Measurements from ENCODE around the gene PPP1R16B. TPM values are rescaled to one million over a fixed set of nuclear protein-coding genes. Genes with fewer than 3 reads are reported as not detected.

PPP1R16B gene
- total and polyA plus RNA-seq, 2 experiments from 2014 or later: 0.28 to 0.33 TPM

- no peaks in the 10 kb centered on the region for H4K20me1 ChIP-seq (ENCODE audit: insufficient read depth, poor library complexity, severe bottlenecking)
- H3K4me1 ChIP-seq (ENCODE audit: insufficient read depth): no peaks in the 10 kb centered on the region
- no peak for DNase-seq (ENCODE audit: low spot score)
- no peaks in the 10 kb centered on the region for H3K27me3 ChIP-seq
- no peaks in the 10 kb centered on the region for H3K9me3 ChIP-seq (ENCODE audit: low read depth)
- no peaks in the 10 kb centered on the region for H3K36me3 ChIP-seq (replicated peaks; ENCODE audit: insufficient read depth, low read depth)
- no peak overlapping the region for H3K4me3 ChIP-seq
- H2AFZ ChIP-seq: no peak overlapping the region
- no peaks in the 10 kb centered on the region for H3K79me2 ChIP-seq
- H3K4me2 ChIP-seq: no peak overlapping the region
- H3K9me2 ChIP-seq (replicated peaks; ENCODE audit: insufficient read depth): no peaks in the 10 kb centered on the region
- no peak overlapping the region for H3K27ac ChIP-seq
- TF ChIP-seq EZH2 (IDR thresholded peaks at IDR 0.05; ENCODE audit: borderline replicate concordance): no peak
- TF ChIP-seq EZH2phosphoT487 (IDR thresholded peaks at IDR 0.05; ENCODE audit: low read depth, severe bottlenecking, unreplicated experiment): no peak
- TF ChIP-seq, protein P1, sequence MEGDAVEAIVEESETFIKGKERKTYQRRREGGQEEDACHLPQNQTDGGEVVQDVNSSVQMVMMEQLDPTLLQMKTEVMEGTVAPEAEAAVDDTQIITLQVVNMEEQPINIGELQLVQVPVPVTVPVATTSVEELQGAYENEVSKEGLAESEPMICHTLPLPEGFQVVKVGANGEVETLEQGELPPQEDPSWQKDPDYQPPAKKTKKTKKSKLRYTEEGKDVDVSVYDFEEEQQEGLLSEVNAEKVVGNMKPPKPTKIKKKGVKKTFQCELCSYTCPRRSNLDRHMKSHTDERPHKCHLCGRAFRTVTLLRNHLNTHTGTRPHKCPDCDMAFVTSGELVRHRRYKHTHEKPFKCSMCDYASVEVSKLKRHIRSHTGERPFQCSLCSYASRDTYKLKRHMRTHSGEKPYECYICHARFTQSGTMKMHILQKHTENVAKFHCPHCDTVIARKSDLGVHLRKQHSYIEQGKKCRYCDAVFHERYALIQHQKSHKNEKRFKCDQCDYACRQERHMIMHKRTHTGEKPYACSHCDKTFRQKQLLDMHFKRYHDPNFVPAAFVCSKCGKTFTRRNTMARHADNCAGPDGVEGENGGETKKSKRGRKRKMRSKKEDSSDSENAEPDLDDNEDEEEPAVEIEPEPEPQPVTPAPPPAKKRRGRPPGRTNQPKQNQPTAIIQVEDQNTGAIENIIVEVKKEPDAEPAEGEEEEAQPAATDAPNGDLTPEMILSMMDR (IDR thresholded peaks at IDR 0.05; ENCODE audit: poor library complexity): no peak
- 89% methylated on average over 4 of the region's 4 CpGs for WGBS (ENCODE audit: low lambda C conversion rate, missing lambda C conversion rate)
Measured at GRCh38 chr20:38917657-38918056, 112.2 kb downstream of the PPP1R16B start.

DNA sequence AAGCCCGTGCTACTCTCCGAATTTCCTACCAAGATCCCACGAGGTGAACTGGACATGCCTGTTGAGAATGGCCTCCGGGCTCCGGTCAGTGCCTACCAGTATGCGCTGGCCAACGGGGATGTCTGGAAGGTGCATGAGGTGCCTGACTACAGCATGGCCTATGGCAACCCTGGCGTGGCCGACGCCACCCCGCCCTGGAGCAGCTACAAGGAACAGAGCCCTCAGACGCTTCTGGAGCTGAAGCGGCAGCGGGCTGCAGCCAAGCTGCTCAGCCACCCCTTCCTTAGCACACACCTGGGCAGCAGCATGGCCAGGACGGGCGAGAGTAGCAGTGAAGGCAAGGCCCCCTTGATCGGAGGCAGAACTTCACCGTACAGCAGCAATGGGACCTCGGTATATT, 112.7 kb downstream of the PPP1R16B start:
- Histone ChIP-seq H3K9me3 (ENCODE audit: low read depth) (no peaks in the 10 kb centered on the region), H3K27ac (no peak overlapping the region), H2AFZ (no peak overlapping the region), H3K4me2 (no peak overlapping the region), H3K9me2 (replicated peaks; ENCODE audit: insufficient read depth) (no peaks in the 10 kb centered on the region), H3K4me3 (no peak overlapping the region), H3K27me3 (no peaks in the 10 kb centered on the region), H3K4me1 (ENCODE audit: insufficient read depth) (no peaks in the 10 kb centered on the region), H3K36me3 (replicated peaks; ENCODE audit: insufficient read depth, low read depth) (no peaks in the 10 kb centered on the region), H3K79me2 (no peaks in the 10 kb centered on the region), H4K20me1 (ENCODE audit: insufficient read depth, poor library complexity, severe bottlenecking) (no peaks in the 10 kb centered on the region)
- WGBS (ENCODE audit: low lambda C conversion rate, missing lambda C conversion rate): 96% methylated on average over 19 of the region's 19 CpGs
- TF ChIP-seq EZH2phosphoT487 (IDR thresholded peaks at IDR 0.05; ENCODE audit: low read depth, severe bottlenecking, unreplicated experiment) (no peak), EZH2 (IDR thresholded peaks at IDR 0.05; ENCODE audit: borderline replicate concordance) (no peak)
- TF ChIP-seq, protein P1 (IDR thresholded peaks at IDR 0.05; ENCODE audit: poor library complexity): no peak
- no peak for DNase-seq (ENCODE audit: low spot score)

GRCh38 chr20:38919683-38920082, 114.2 kb downstream of the PPP1R16B start:
- H4K20me1 ChIP-seq (ENCODE audit: insufficient read depth, poor library complexity, severe bottlenecking): no peaks in the 10 kb centered on the region
- H3K9me2 ChIP-seq (replicated peaks; ENCODE audit: insufficient read depth): no peaks in the 10 kb centered on the region
- no peaks in the 10 kb centered on the region for H3K9me3 ChIP-seq (ENCODE audit: low read depth)
- no peak for DNase-seq (ENCODE audit: low spot score)
- no peaks in the 10 kb centered on the region for H3K79me2 ChIP-seq
- TF ChIP-seq, protein P1 (IDR thresholded peaks at IDR 0.05; ENCODE audit: poor library complexity): no peak
- no peak for TF ChIP-seq EZH2phosphoT487 (IDR thresholded peaks at IDR 0.05; ENCODE audit: low read depth, severe bottlenecking, unreplicated experiment)
- no peak for TF ChIP-seq EZH2 (IDR thresholded peaks at IDR 0.05; ENCODE audit: borderline replicate concordance)
- H3K36me3 ChIP-seq (replicated peaks; ENCODE audit: insufficient read depth, low read depth): no peaks in the 10 kb centered on the region
- no peak overlapping the region for H3K27ac ChIP-seq
- no peak overlapping the region for H3K4me3 ChIP-seq
- no peak overlapping the region for H2AFZ ChIP-seq
- 79% methylated on average over 7 of the region's 7 CpGs for WGBS (ENCODE audit: low lambda C conversion rate, missing lambda C conversion rate)
- H3K27me3 ChIP-seq: no peaks in the 10 kb centered on the region
- no peak overlapping the region for H3K4me2 ChIP-seq
- no peaks in the 10 kb centered on the region for H3K4me1 ChIP-seq (ENCODE audit: insufficient read depth)

DNA sequence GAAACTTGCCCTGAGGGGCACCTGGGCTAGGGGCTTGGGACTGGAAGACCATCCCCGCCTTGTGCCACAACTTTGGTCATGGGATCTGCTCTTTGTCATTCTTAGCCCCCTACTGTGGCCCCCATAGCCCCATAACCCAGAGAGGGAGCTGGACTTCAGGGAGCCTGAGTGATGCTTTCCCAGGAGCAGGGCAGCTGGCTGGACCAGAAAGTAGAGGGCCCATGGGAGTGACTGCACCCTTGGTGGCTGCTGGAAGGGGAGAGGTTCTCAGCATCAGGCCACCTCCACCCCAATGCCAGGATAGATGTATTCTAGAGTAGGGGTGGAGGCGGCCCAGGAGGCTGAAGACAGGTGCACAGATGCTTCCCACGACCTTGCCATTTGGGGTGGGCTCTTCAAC, 114.9 kb downstream of the PPP1R16B start:
- TF ChIP-seq EZH2 (IDR thresholded peaks at IDR 0.05; ENCODE audit: borderline replicate concordance) (no peak), EZH2phosphoT487 (IDR thresholded peaks at IDR 0.05; ENCODE audit: low read depth, severe bottlenecking, unreplicated experiment) (no peak)
- TF ChIP-seq, protein P1 (IDR thresholded peaks at IDR 0.05; ENCODE audit: poor library complexity): no peak
- Histone ChIP-seq H3K36me3 (replicated peaks; ENCODE audit: insufficient read depth, low read depth) (no peaks in the 10 kb centered on the region), H3K4me2 (no peak overlapping the region), H3K4me1 (ENCODE audit: insufficient read depth) (no peaks in the 10 kb centered on the region), H3K4me3 (no peak overlapping the region), H3K79me2 (no peaks in the 10 kb centered on the region), H3K9me2 (replicated peaks; ENCODE audit: insufficient read depth) (no peaks in the 10 kb centered on the region), H4K20me1 (ENCODE audit: insufficient read depth, poor library complexity, severe bottlenecking) (no peaks in the 10 kb centered on the region), H3K27me3 (no peaks in the 10 kb centered on the region), H3K27ac (no peak overlapping the region), H3K9me3 (ENCODE audit: low read depth) (no peaks in the 10 kb centered on the region), H2AFZ (no peak overlapping the region)
- 80% methylated on average over 3 of the region's 3 CpGs for WGBS (ENCODE audit: low lambda C conversion rate, missing lambda C conversion rate)
- no peak for DNase-seq (ENCODE audit: low spot score)
